H1 (cell line): ENCODE data around the gene CLDN4. TPM values are rescaled to one million over a fixed set of nuclear protein-coding genes. Genes with fewer than 3 reads are reported as not detected.

ENCODE experiments used
- CTCF ChIA-PET: fragments of 300-600 bp; sonication (Branson Sonifier 250); formaldehyde crosslinking; loops from one replicate; lab custom pipeline; 2021; ENCODE audit not compliant: partially characterized antibody; lab: Charles Lee
- POLR2A ChIA-PET: fragments of 300-600 bp; sonication (Branson Sonifier 250); formaldehyde crosslinking; loops from one replicate; lab custom pipeline; 2021; ENCODE audit warnings: inconsistent platforms; ENCODE audit not compliant: partially characterized antibody; lab: Charles Lee
- DNase-seq, 2 experiments: peaks; one replicate each; pipeline versions ENCODE4 v3.0.0 to v3.0.0-alpha.2; 2010 to 2022; ENCODE audit warnings: low spot score in 2 of 2, low read depth in 1 of 2, mixed read lengths in 1 of 2
- FAIRE-seq: peaks from 2 replicates; lab custom pipeline; 2011; peaks lifted over from hg19 to GRCh38; lab: Jason Lieb, UNC
- H2AFZ ChIP-seq: 2 replicates; pipeline ENCODE4 v1.8.1; 2012; ENCODE audit warnings: low read length, inconsistent platforms
- H2AK5ac ChIP-seq: 2 replicates; pipeline ENCODE4 v1.6.1; 2013; ENCODE audit warnings: low read depth, low read length
- H2BK120ac ChIP-seq: replicated peaks from 2 replicates; pipeline ENCODE3; 2013; ENCODE audit warnings: low read depth, low read length, inconsistent platforms
- H2BK12ac ChIP-seq: 2 replicates; pipeline ENCODE4 v1.6.1; 2013; ENCODE audit warnings: low read depth, low read length
- H2BK15ac ChIP-seq: 2 replicates; pipeline ENCODE4 v1.6.1; 2013; ENCODE audit warnings: low read length
- H2BK20ac ChIP-seq: 2 replicates; pipeline ENCODE4 v1.6.1; 2013; ENCODE audit warnings: low read length
- H2BK5ac ChIP-seq: 2 replicates; pipeline ENCODE4 v1.6.1; 2013; ENCODE audit warnings: low read depth, low read length
- H3K14ac ChIP-seq: 2 replicates; pipeline ENCODE4 v1.6.1; 2013; ENCODE audit warnings: inconsistent platforms; ENCODE audit not compliant: insufficient read length
- H3K18ac ChIP-seq: 2 replicates; pipeline ENCODE4 v1.6.1; 2013; ENCODE audit warnings: low read length; ENCODE audit errors: extremely low read depth
- H3K23ac ChIP-seq: 2 replicates; pipeline ENCODE4 v1.6.1; 2013; ENCODE audit warnings: inconsistent platforms; ENCODE audit not compliant: insufficient read length
- H3K23me2 ChIP-seq: 2 replicates; pipeline ENCODE4 v1.6.1; 2013; ENCODE audit warnings: low read depth, low read length
- H3K27ac ChIP-seq: 2 replicates; pipeline ENCODE4 v1.6.1; 2011; ENCODE audit warnings: low read depth, low read length, inconsistent platforms
- H3K27me3 ChIP-seq, 4 experiments: replicated peaks in 1 of 4; 1 replicate in 1 of 4; 2 replicates in 3 of 4; pipeline versions ENCODE4 v1.6.1 to v1.8.1; 2011 to 2013; ENCODE audit warnings: low read length in 3 of 4, mild to moderate bottlenecking in 3 of 4, inconsistent platforms in 2 of 4, mixed read lengths in 2 of 4, moderate library complexity in 1 of 4; ENCODE audit not compliant: control insufficient read depth in 3 of 4, insufficient read depth in 3 of 4; ENCODE audit errors: extremely low read depth in 1 of 4
- H3K36me3 ChIP-seq, 4 experiments: 2 replicates each; pipeline versions ENCODE4 v1.6.1 to v1.8.1; 2011 to 2013; ENCODE audit warnings: mild to moderate bottlenecking in 4 of 4, low read length in 3 of 4, moderate library complexity in 2 of 4, control low read depth in 1 of 4, inconsistent platforms in 1 of 4; ENCODE audit not compliant: insufficient read depth in 4 of 4, control insufficient read depth in 2 of 4
- H3K4ac ChIP-seq: replicated peaks from 2 replicates; pipeline ENCODE3; 2013; ENCODE audit warnings: low read length, low read depth, mixed read lengths, inconsistent platforms; ENCODE audit not compliant: insufficient read length
- H3K4me1 ChIP-seq, 4 experiments: replicated peaks in 1 of 4; 1 replicate in 1 of 4; 2 replicates in 3 of 4; pipeline versions ENCODE4 v1.6.1 to v1.8.1; 2011 to 2013; ENCODE audit warnings: low read length in 3 of 4, inconsistent platforms in 2 of 4, mixed read lengths in 1 of 4; ENCODE audit not compliant: insufficient read depth in 4 of 4, control insufficient read depth in 3 of 4
- H3K4me2 ChIP-seq, 2 experiments: 2 replicates each; pipeline versions ENCODE4 v1.6.1 to v1.8.1; 2011 to 2013; ENCODE audit warnings: low read depth in 2 of 2, low read length in 2 of 2, control low read depth in 1 of 2, inconsistent platforms in 1 of 2, mild to moderate bottlenecking in 1 of 2; ENCODE audit not compliant: insufficient read depth in 1 of 2
- H3K4me3 ChIP-seq, 4 experiments: fragments of 200-600, 300-600 bp in 1 of 4; sonication (generic), shearing (Covaris generic), sonication (Bioruptor Twin) in 1 of 4; 2 replicates each; pipeline versions ENCODE4 v1.5.1 to v1.8.1; 2011 to 2016; ENCODE audit warnings: low read length in 4 of 4, low read depth in 3 of 4, control low read depth in 2 of 4, inconsistent platforms in 2 of 4, mild to moderate bottlenecking in 2 of 4, mixed read lengths in 1 of 4, moderate library complexity in 1 of 4; ENCODE audit not compliant: insufficient read depth in 2 of 4; ENCODE audit errors: extremely low read depth in 1 of 4
- H3K56ac ChIP-seq: replicated peaks from 2 replicates; pipeline ENCODE3; 2013; ENCODE audit warnings: low read depth, mild to moderate bottlenecking, mixed read lengths, low read length, inconsistent platforms; ENCODE audit not compliant: insufficient read length
- H3K79me1 ChIP-seq: 2 replicates; pipeline ENCODE4 v1.6.1; 2013; ENCODE audit warnings: low read depth, low read length, control low read depth
- H3K79me2 ChIP-seq, 2 experiments: 2 replicates each; pipeline versions ENCODE4 v1.6.1 to v1.8.1; 2012 to 2013; ENCODE audit warnings: low read length in 2 of 2, mild to moderate bottlenecking in 2 of 2, inconsistent platforms in 1 of 2; ENCODE audit not compliant: insufficient read depth in 2 of 2, control insufficient read depth in 1 of 2
- H3K9ac ChIP-seq, 4 experiments: replicated peaks in 1 of 4; 1 replicate in 1 of 4; 2 replicates in 3 of 4; pipeline versions ENCODE4 v1.6.1 to v1.8.1; 2011 to 2013; ENCODE audit warnings: low read depth in 3 of 4, low read length in 3 of 4, control low read depth in 2 of 4, mild to moderate bottlenecking in 2 of 4, moderate library complexity in 2 of 4, inconsistent platforms in 1 of 4; ENCODE audit errors: extremely low read depth in 1 of 4
- H3K9me3 ChIP-seq, 2 experiments: 2 replicates each; pipeline versions ENCODE4 v1.6.1 to v1.8.1; 2012 to 2013; ENCODE audit warnings: mild to moderate bottlenecking in 2 of 2, moderate library complexity in 2 of 2, control low read depth in 1 of 2, inconsistent platforms in 1 of 2, low read depth in 1 of 2, low read length in 1 of 2, mixed read lengths in 1 of 2; ENCODE audit not compliant: insufficient read depth in 2 of 2
- H4K20me1 ChIP-seq, 2 experiments: replicated peaks in 1 of 2; 2 replicates each; pipeline versions ENCODE3 to v1.8.1; 2011 to 2013; ENCODE audit warnings: inconsistent platforms in 2 of 2, low read length in 2 of 2, mild to moderate bottlenecking in 1 of 2; ENCODE audit not compliant: insufficient read depth in 2 of 2, control insufficient read depth in 1 of 2
- H4K5ac ChIP-seq: 2 replicates; pipeline ENCODE4 v1.6.1; 2013; ENCODE audit warnings: low read length, low read depth, mixed read lengths, inconsistent platforms; ENCODE audit not compliant: insufficient read length
- H4K8ac ChIP-seq: 2 replicates; pipeline ENCODE4 v1.8.0; 2013; ENCODE audit warnings: mild to moderate bottlenecking, moderate library complexity, low read length, inconsistent platforms; ENCODE audit not compliant: insufficient read depth; ENCODE audit errors: extremely low read depth
- H4K91ac ChIP-seq: replicated peaks from 2 replicates; pipeline ENCODE3; 2013; ENCODE audit warnings: low read length, mixed read lengths, inconsistent platforms; ENCODE audit not compliant: insufficient read length
- CEBPB ChIP-seq: IDR thresholded peaks from 2 replicates; pipeline ENCODE4 v1.6.1; 2012; ENCODE audit warnings: low read depth, low read length
- CTCF ChIP-seq, 3 experiments: IDR thresholded peaks; 1 replicate in 2 of 3; 2 replicates in 1 of 3; pipeline versions ENCODE4 v1.5.1 to v1.6.1; 2011; ENCODE audit warnings: low read length in 3 of 3, mild to moderate bottlenecking in 3 of 3, inconsistent platforms in 2 of 3, low read depth in 1 of 3, moderate library complexity in 1 of 3; ENCODE audit not compliant: insufficient read depth in 1 of 3; ENCODE audit errors: control extremely low read depth in 1 of 3
- EP300 ChIP-seq, 2 experiments: IDR thresholded peaks; 1 replicate in 1 of 2; 2 replicates in 1 of 2; pipeline ENCODE4 v1.6.1; 2011 to 2012; ENCODE audit warnings: low read depth in 2 of 2, low read length in 2 of 2, mild to moderate bottlenecking in 2 of 2, borderline replicate concordance in 1 of 2, inconsistent platforms in 1 of 2, moderate library complexity in 1 of 2
- JUND ChIP-seq: IDR thresholded peaks from 2 replicates; pipeline ENCODE4 v1.6.1; 2011; ENCODE audit warnings: mild to moderate bottlenecking, improper control_type of control experiment, low read length
- NANOG ChIP-seq: IDR thresholded peaks from 2 replicates; pipeline ENCODE4 v1.6.1; 2011; ENCODE audit warnings: low read length, low read depth, mild to moderate bottlenecking, inconsistent platforms; ENCODE audit not compliant: insufficient read depth, poor library complexity, severe bottlenecking
- SP2 ChIP-seq: IDR thresholded peaks from 2 replicates; pipeline ENCODE4 v1.6.1; 2012; ENCODE audit warnings: mild to moderate bottlenecking, low read length, inconsistent platforms
- TCF12 ChIP-seq: IDR thresholded peaks from 2 replicates; pipeline ENCODE4 v1.6.1; 2011; ENCODE audit warnings: low read depth, mild to moderate bottlenecking, low read length
- TEAD4 ChIP-seq: IDR thresholded peaks from 2 replicates; pipeline ENCODE4 v1.6.1; 2012; ENCODE audit warnings: low read depth, low read length, inconsistent platforms, mixed read lengths
- ZNF274 ChIP-seq: IDR thresholded peaks from 2 replicates; pipeline ENCODE4 v1.7.0; 2012; ENCODE audit warnings: low read length, borderline replicate concordance; ENCODE audit errors: extremely low read depth
- WGBS, 2 experiments: shearing (Covaris generic) in 1 of 2; methylation state at CpG; one replicate each; pipeline versions ENCODE4 v1.1.6 to v1.1.7; 2013 to 2015; ENCODE audit warnings: low lambda C conversion rate in 2 of 2, mixed read lengths in 2 of 2, inconsistent platforms in 1 of 2, low coverage in 1 of 2, missing lambda C conversion rate in 1 of 2; ENCODE audit not compliant: insufficient replicate concordance in 2 of 2, insufficient coverage in 1 of 2, insufficient read length in 1 of 2; ENCODE audit errors: extremely low coverage in 1 of 2, missing lambda C conversion rate in 1 of 2; 5-methylcytosine and 5-hydroxymethylcytosine counted together
- polyA plus RNA-seq, 7 experiments: library from polyadenylated mRNA; depleted of rRNA in 3 of 7; stranded (reverse) in 5 of 7; unstranded in 2 of 7; fragments of >200 nt in 5 of 7; fragments of 200-250 nt in 2 of 7; gene quantifications; 1 replicate in 5 of 7; 2 replicates in 1 of 7; 4 replicates in 1 of 7; pipeline versions ENCODE4 v1.2.1 to v1.2.3, GENCODE V29; 2011 to 2013; ENCODE audit warnings: missing spikeins in 2 of 7, mixed read lengths in 2 of 7
- total RNA-seq: library from RNA; stranded (reverse); fragmentation: NEBNext Ultra II Directional; extraction: Animal tissue kit (Norgen Biotek cat#: 25700); gene quantifications from 2 replicates; pipeline ENCODE4 v1.2.1, GENCODE V29; 2021

Gene CLDN4
- total and polyA plus RNA-seq, 2 of the 8 experiments (the other 6 are each of a cell fraction or from before 2014, with no cell fraction given): 28.0 to 69.3 TPM

- no peak overlapping the region for H3K4me3 ChIP-seq
- H3K23ac ChIP-seq: no peak overlapping the region
- no peaks in the 10 kb centered on the region for H3K79me2 ChIP-seq
- H3K14ac ChIP-seq: no peak overlapping the region
- ChIA-PET CTCF (interaction anchor here (0.7 to 7.1 kb wide), 7 partner anchors 10 to 28 kb away, joined by 3 to 65 read pairs (median 16); partner anchors contain the start of gene CLDN4), POLR2A (interaction anchor here (0.6 to 6.5 kb wide), 5 partner anchors 7 to 212 kb away, joined by 3 to 96 read pairs (median 12); partner anchors contain the start of gene CLDN4)
- no peak overlapping the region; a peak in 1 of 7 replicates for H3K9ac ChIP-seq
- no peak overlapping the region for H4K5ac ChIP-seq
- FAIRE-seq: no peak
- H3K79me1 ChIP-seq: no peaks in the 10 kb centered on the region
- H2AK5ac ChIP-seq: peak overlapping the region; percentile 75; the same call in 1 of the 2 replicates
- no peak overlapping the region for H2BK20ac ChIP-seq
- H3K27me3 ChIP-seq: no peaks in the 10 kb centered on the region
- H3K23me2 ChIP-seq: peaks cover 6% of the 10 kb centered on the region; the same call in 1 of the 2 replicates
- peak overlapping the region; percentile 32; the same call in 1 of the 2 replicates for H3K18ac ChIP-seq
- 0 out of 2 replicates have a peak overlapping the region, but pooled peaks have one; percentile 29 for H2BK15ac ChIP-seq
- H2BK120ac ChIP-seq: peak overlapping the region; percentile 14
- H2BK12ac ChIP-seq: 0 out of 2 replicates have a peak overlapping the region, but pooled peaks have one; percentile 39
- no peak for DNase-seq
- TF ChIP-seq SP2 (no peak), JUND (no peak), ZNF274 (no peak), NANOG (no peak), TCF12 (no peak), EP300 (IDR thresholded peaks at IDR 0.05; ENCODE audit: borderline replicate concordance in 1 of 2, low read depth in 2 of 2, low read length in 2 of 2) (no peak), TEAD4 (no peak), CEBPB (no peak), CTCF (IDR thresholded peaks at IDR 0.05; ENCODE audit: control extremely low read depth in 1 of 3, insufficient read depth in 1 of 3, low read depth in 1 of 3, low read length in 3 of 3) (no peak)
- H4K20me1 ChIP-seq: no peaks in the 10 kb centered on the region
- H4K8ac ChIP-seq: no peak overlapping the region
- no peak overlapping the region for H4K91ac ChIP-seq
- no peak overlapping the region for H2AFZ ChIP-seq
- no peak overlapping the region for H3K27ac ChIP-seq
- no peaks in the 10 kb centered on the region; a peak in 1 of 8 replicates for H3K36me3 ChIP-seq
- no peak overlapping the region for H3K56ac ChIP-seq
- peaks cover 5 to 7% of the 10 kb centered on the region in 2 experiments; a peak in 2 of 4 replicates for H3K9me3 ChIP-seq
- no peak overlapping the region for H3K4me2 ChIP-seq
- peaks cover 0 to 8% (median 5%) of the 10 kb centered on the region in 4 experiments; a peak in 6 of 7 replicates for H3K4me1 ChIP-seq
- no peak overlapping the region for H3K4ac ChIP-seq
- no peak overlapping the region for H2BK5ac ChIP-seq
- WGBS, 2 experiments: 81% methylated on average over 6 of the region's 6 CpGs; no CpG with 5 or more reads in 1 of the 2 experiments
Measured at GRCh38 chr7:73838642-73839041, 7.8 kb downstream of the CLDN4 start.
